ENCODE results near the gene CMC2.

The CMC2 gene

GRCh38 chr16:81012974-81013373 lies 6.3 kb upstream of the CMC2 start:
- no peak for ATAC-seq (replicated peaks)
- no peaks in the 10 kb centered on the region for H3K9me3 Mint-ChIP-seq
- H3K4me1 Mint-ChIP-seq: peaks cover 5 to 8% of the 10 kb centered on the region in 2 donors
- no peaks in the 10 kb centered on the region for H3K27me3 Mint-ChIP-seq
- DNase-seq: no peak
- no peak overlapping the region for H3K27ac Mint-ChIP-seq
- no peak overlapping the region for H3K4me3 Mint-ChIP-seq
- H3K36me3 Mint-ChIP-seq: peaks cover 19 to 53% of the 10 kb centered on the region in 2 donors

DNA sequence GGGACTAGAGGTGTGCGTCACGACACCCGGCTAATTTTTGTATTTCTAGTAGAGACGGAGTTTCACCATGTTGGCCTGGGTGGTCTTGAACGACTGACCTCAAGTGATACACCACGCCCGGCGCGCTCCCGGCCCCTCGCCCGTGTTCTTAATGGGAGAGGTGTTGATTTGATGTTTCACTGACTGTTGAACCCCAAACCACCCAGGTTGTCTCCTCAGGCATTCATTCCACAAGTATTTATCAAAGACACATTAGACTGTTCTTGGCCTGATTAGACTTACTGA lies 1.8 kb upstream of the CMC2 start:
- H3K9me3 Mint-ChIP-seq: no peaks in the 10 kb centered on the region
- H3K27ac Mint-ChIP-seq: peak overlapping the region; percentile 51
- H3K4me1 Mint-ChIP-seq: peaks cover 17 to 39% of the 10 kb centered on the region in 2 donors
- DNase-seq (no peak), ATAC-seq (replicated peaks) (no peak)
- peak overlapping the region; percentile 96 to 98 for H3K4me3 Mint-ChIP-seq
- H3K36me3 Mint-ChIP-seq: peaks cover 9 to 23% of the 10 kb centered on the region in 2 donors
- H3K27me3 Mint-ChIP-seq: no peaks in the 10 kb centered on the region

DNA sequence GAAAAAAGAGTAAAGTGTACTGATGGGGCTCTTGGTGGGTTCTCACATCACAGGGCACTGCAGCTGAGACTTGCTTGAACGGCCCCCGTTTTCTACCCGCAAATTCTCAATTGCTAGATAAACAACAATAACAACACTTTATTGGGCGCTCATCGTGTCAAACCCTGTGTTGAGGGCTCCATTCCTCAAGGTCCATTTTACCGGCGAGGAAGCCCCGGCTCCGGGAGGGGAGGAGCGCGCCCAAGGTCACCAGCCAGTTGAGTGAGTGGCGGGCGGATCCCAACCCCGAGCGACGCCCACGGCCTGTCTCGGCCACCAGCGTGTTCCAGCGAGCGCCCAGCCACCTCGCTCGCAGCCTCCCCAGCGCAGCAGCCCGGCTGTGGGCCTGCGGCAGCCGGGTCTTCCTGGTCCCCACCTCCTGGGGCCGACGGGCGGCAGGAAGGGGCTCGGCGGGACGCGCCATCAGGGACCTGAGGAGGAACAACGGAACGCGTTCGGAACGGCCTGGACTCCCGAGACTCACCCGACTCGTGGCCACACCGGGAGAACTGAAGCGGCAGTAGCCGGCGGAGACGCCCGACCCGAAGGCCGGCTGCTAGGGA lies 373 bp downstream of the CMC2 start:
- no peaks in the 10 kb centered on the region for H3K9me3 Mint-ChIP-seq
- peaks cover 22 to 58% of the 10 kb centered on the region in 2 donors for H3K4me1 Mint-ChIP-seq
- H3K27me3 Mint-ChIP-seq: no peaks in the 10 kb centered on the region
- ATAC-seq (replicated peaks) (peak; percentile 50 to 56), DNase-seq (peak; percentile 72)
- peak overlapping the region; percentile 96 to 98 for H3K4me3 Mint-ChIP-seq
- H3K36me3 Mint-ChIP-seq: peaks cover 0 to 22% of the 10 kb centered on the region in 2 donors
- H3K27ac Mint-ChIP-seq: peak overlapping the region; percentile 100

DNA sequence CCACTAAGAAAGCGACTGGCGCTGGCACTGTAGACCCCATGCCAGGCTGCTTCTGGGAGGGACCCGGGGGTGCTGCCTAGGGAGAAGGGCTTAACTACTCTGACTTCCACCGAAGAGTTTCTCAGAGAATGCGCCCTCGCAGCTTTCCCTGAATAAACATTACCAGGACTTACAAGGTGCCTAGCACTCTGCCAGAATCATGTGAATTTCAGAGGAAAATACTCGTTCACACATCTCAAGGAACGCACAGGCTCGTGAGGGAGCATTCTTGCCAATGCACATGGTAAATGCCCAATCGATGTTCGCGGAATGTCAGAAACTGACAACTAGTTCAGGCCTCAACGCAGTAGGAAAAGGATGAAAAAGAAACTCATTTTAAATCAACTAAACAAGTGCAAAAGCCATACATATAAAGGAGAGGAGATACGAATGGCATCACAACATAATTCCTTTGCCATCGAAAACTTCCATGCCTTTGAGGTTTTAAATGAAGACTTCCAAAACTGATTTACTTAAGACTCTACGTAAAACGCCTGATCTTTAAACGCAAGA lies 999 bp downstream of the CMC2 start:
- Mint-ChIP-seq H3K36me3 (peaks cover 0 to 20% of the 10 kb centered on the region in 2 donors), H3K9me3 (no peaks in the 10 kb centered on the region)
- no peak for DNase-seq

DNA sequence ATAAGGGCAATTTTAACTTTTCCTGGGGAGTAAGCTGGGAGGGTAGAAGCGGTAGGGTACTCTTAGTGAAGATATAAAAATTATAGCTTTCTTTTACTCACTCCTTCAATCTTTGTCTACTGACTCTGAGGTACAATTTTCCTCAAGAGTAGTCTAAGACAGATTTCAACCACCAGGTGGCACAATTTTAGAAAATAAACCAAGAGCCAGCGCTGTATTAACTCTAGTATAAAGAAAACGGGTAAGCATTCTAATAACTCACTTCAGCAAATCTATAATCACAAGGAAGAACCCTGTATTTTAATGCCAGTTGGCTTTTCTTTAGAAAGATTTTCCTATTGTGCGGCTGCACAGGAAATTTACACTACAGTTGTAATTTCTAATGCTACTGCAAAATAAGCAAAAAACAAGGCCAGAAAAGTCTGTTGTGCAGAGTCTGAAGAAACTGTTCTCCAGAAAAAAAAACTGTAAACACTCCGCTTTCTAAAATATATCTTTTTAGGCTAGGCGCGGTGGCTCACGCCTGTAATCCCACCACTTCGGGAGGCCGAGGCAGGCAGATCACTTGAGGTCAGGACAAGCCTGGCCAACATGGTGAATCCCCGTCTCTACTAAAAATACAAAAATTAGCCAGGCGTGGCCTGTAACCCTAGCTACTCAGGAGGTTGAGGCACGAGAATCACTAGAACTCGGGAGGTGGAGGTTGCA lies 1.9 kb downstream of the CMC2 start:
- H3K36me3 Mint-ChIP-seq: peaks cover 0 to 22% of the 10 kb centered on the region in 2 donors
- H3K4me1 Mint-ChIP-seq: peaks cover 23 to 72% of the 10 kb centered on the region in 2 donors
- DNase-seq (no peak), ATAC-seq (replicated peaks) (no peak)
- no peaks in the 10 kb centered on the region for H3K9me3 Mint-ChIP-seq
- no peak overlapping the region for H3K27ac Mint-ChIP-seq
- no peaks in the 10 kb centered on the region for H3K27me3 Mint-ChIP-seq
- peak overlapping the region; percentile 72 to 74 for H3K4me3 Mint-ChIP-seq

More for the DNA sequence above, 999 bp downstream of the CMC2 start:
- Mint-ChIP-seq H3K4me1 (peaks cover 21 to 64% of the 10 kb centered on the region in 2 donors), H3K27ac (peak overlapping the region; percentile 100), H3K4me3 (peak overlapping the region; percentile 96 to 98), H3K27me3 (no peaks in the 10 kb centered on the region)
- ATAC-seq (replicated peaks): no peak

- Mint-ChIP-seq H3K4me3 (peak overlapping the region; percentile 48 to 74), H3K36me3 (peaks cover 4 to 32% of the 10 kb centered on the region in 2 donors), H3K27ac (peak overlapping the region; percentile 79), H3K4me1 (peaks cover 32 to 81% of the 10 kb centered on the region in 2 donors), H3K9me3 (no peaks in the 10 kb centered on the region), H3K27me3 (no peaks in the 10 kb centered on the region)
- no peak for ATAC-seq (replicated peaks)
- no peak for DNase-seq
These were observed 2.9 kb downstream of the CMC2 start for GRCh38 chr16:81003610-81004460.

- ATAC-seq (replicated peaks): no peak
- Mint-ChIP-seq H3K27ac (no peak overlapping the region), H3K36me3 (peaks cover 5 to 33% of the 10 kb centered on the region in 2 donors)
These were observed 3.6 kb downstream of the CMC2 start for GRCh38 chr16:81003064-81003463.

DNA sequence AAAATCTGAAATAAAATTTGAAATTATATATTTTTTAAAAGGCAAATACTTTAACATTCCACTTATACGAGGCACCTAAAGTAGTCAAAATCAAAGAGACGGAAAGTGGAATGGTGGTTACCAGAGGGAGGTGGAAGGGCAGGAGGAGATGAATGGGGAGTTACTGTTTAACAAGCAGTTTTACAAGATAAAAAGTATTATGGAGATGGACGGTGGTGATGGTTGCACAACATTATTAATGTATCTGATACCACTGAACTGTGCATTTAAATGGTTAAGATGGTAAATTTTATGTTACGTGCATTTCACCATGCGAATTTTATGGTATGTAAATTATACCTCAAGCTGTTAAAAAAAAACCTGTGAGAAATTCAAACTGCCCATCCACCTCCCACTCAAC lies 5.4 kb downstream of the CMC2 start:
- no peak overlapping the region for H3K27ac Mint-ChIP-seq
- ATAC-seq (replicated peaks): no peak

More at GRCh38 chr16:81003064-81003463, 3.6 kb downstream of the CMC2 start:
- H3K4me3 Mint-ChIP-seq: peak overlapping the region in 1 of 2 donors; percentile 10
- H3K4me1 Mint-ChIP-seq: peaks cover 32 to 82% of the 10 kb centered on the region in 2 donors
- H3K9me3 Mint-ChIP-seq: no peaks in the 10 kb centered on the region
- no peak for DNase-seq
- H3K27me3 Mint-ChIP-seq: no peaks in the 10 kb centered on the region

DNA sequence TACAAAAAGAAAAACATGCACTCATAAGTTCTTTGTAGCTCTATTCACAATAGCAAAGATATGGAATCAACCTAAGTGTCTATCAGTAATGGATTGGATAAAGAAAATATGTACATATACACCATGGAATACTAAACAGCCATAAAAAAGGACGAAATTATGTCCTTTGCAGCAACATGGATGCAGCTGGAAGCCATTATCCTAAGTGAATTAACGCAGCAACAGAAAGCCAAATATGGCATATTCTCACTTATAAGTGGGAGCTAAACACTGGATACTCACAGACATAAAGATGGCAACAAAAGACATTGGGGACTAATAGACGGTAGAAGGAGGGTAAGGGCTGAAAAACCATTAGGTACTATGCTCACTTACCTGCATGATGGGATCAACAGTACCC lies 5.8 kb downstream of the CMC2 start:
- no peak overlapping the region for H3K27ac Mint-ChIP-seq
- no peaks in the 10 kb centered on the region for H3K27me3 Mint-ChIP-seq
- H3K9me3 Mint-ChIP-seq: no peaks in the 10 kb centered on the region
- peaks cover 5 to 29% of the 10 kb centered on the region in 2 donors for H3K36me3 Mint-ChIP-seq
- peaks cover 33 to 85% of the 10 kb centered on the region in 2 donors for H3K4me1 Mint-ChIP-seq
- ATAC-seq (replicated peaks) (no peak), DNase-seq (no peak)
- no peak overlapping the region for H3K4me3 Mint-ChIP-seq

More for the DNA sequence above, 5.4 kb downstream of the CMC2 start:
- Mint-ChIP-seq H3K4me3 (no peak overlapping the region), H3K27me3 (no peaks in the 10 kb centered on the region), H3K36me3 (peaks cover 5 to 29% of the 10 kb centered on the region in 2 donors), H3K9me3 (no peaks in the 10 kb centered on the region), H3K4me1 (peaks cover 35 to 89% of the 10 kb centered on the region in 2 donors)
- no peak for DNase-seq

DNA sequence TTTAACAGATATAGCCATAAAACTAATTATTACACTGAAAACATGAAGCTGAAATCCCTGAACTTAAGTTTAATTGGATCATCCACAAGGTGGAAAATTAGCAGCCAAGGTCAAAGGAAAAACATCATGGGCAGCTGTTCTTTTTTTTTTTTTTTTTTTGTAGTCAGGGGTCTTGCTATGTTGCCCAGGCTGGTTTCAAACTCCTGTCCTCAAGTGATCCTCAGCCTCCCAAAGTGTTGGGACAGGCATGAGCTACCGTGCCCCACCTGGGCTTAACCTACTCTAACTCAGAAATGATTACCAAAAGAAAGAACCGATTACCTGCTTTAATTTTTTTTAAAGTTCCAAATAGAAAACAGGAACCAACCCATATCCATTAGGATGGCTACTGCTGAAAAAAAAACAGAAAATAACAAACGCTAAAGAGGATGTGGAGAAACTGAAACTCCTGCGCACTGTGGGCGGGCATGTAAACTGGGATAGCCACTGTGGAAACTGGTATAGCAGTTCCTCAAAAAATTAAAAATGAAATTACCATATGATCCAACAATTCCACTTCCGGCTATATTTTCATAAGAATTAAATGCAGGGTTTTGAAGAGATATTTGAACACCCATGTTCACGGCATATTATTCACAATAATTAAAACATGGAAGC lies 8.6 kb downstream of the CMC2 start:
- peaks cover 24 to 73% of the 10 kb centered on the region in 2 donors for H3K4me1 Mint-ChIP-seq
- ATAC-seq (replicated peaks) (no peak), DNase-seq (no peak)
- no peaks in the 10 kb centered on the region for H3K9me3 Mint-ChIP-seq
- H3K27me3 Mint-ChIP-seq: no peaks in the 10 kb centered on the region
- peaks cover 20 to 45% of the 10 kb centered on the region in 2 donors for H3K36me3 Mint-ChIP-seq
- peak overlapping the region; percentile 60 to 86 for H3K4me3 Mint-ChIP-seq
- no peak overlapping the region for H3K27ac Mint-ChIP-seq

DNA sequence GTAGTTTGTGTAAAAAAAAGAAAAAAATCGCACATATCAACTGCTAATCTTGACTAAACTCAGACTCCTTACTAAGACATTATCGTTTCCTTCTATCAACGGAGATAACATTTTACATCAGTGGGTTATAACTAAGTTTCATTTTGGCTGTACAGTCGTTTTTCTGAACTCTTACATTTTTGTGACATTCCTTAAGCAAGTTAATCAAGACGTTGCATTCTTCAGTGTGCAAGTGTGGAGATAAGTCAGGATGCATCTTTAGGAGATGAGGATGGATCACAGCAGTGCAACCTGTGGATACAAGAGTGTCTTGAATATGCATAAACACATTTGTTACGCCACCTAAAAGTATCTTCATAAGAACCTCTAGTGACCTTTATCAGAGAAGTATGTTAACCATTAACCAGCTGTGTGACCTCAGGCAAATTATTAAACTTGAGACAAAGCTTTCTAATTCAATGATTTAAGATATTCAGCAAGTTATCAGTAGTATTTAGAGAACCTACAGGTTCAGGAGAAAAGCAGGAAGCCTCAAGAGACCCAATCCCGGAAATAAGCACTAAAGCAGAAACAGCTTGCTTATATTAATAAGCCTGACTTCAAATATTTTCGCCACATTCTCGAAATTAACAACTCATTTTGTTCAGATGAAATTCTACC lies 9.4 kb downstream of the CMC2 start:
- Mint-ChIP-seq H3K36me3 (peaks cover 21 to 47% of the 10 kb centered on the region in 2 donors), H3K4me1 (peaks cover 23 to 69% of the 10 kb centered on the region in 2 donors), H3K4me3 (peak overlapping the region; percentile 85 to 86), H3K9me3 (no peaks in the 10 kb centered on the region), H3K27ac (peak overlapping the region; percentile 88), H3K27me3 (no peaks in the 10 kb centered on the region)
- ATAC-seq (replicated peaks) (peak; percentile 81 to 93), DNase-seq (no peak)

- Mint-ChIP-seq H3K36me3 (peaks cover 22 to 44% of the 10 kb centered on the region in 2 donors), H3K4me1 (peaks cover 23 to 63% of the 10 kb centered on the region in 2 donors), H3K27me3 (no peaks in the 10 kb centered on the region), H3K9me3 (no peaks in the 10 kb centered on the region), H3K27ac (peak overlapping the region; percentile 88), H3K4me3 (peak overlapping the region; percentile 85 to 86)
- no peak for DNase-seq
- ATAC-seq (replicated peaks): peak in 1 of 2 donors; percentile 33
These were observed 10.0 kb downstream of the CMC2 start for GRCh38 chr16:80996688-80997138.

DNA sequence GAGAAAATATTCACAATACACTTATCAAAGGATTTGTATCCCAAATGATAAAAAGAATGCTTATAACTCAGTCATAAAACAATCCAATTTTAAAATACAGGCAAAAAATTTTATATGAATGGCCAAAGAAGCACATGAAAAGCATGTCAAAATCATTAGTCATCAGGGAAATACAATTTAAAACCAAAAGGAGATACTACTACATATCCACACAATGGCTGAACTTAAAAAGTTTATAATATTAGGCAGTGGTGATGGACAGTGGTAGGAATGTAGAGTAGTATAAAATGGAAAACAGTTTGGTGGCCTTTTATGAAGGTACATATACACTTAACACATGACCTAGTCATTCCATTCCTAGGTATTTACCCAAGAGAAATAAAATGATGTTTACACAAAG lies 12.2 kb downstream of the CMC2 start:
- Mint-ChIP-seq H3K9me3 (no peaks in the 10 kb centered on the region), H3K4me3 (no peak overlapping the region), H3K4me1 (peaks cover 16 to 42% of the 10 kb centered on the region in 2 donors), H3K36me3 (peaks cover 31 to 43% of the 10 kb centered on the region in 2 donors), H3K27me3 (no peaks in the 10 kb centered on the region), H3K27ac (no peak overlapping the region)
- ATAC-seq (replicated peaks) (no peak), DNase-seq (no peak)

Measured in stimulated activated naive B cell treated with anti-CD40 and anti-IgM and Interleukin-4, amounts not matched to agents 10 μg/mL and 1 μg/mL and 100 μg/mL, for 72 hours (primary cell).